KG1 (cell line): ENCODE results near the gene RNF43.

Experiments used
- DNase-seq: peaks from one replicate; lab custom pipeline; 2025; lab: John Stamatoyannopoulos, UW

Gene RNF43

GRCh38 chr17:58381124-58382035 lies 36.0 kb downstream of the RNF43 start:
- DNase-seq: no peak

- DNase-seq: no peak
Measured at GRCh38 chr17:58380207-58381123, 36.9 kb downstream of the RNF43 start.

- DNase-seq: no peak
Measured at GRCh38 chr17:58379511-58379824, 37.9 kb downstream of the RNF43 start.

DNA sequence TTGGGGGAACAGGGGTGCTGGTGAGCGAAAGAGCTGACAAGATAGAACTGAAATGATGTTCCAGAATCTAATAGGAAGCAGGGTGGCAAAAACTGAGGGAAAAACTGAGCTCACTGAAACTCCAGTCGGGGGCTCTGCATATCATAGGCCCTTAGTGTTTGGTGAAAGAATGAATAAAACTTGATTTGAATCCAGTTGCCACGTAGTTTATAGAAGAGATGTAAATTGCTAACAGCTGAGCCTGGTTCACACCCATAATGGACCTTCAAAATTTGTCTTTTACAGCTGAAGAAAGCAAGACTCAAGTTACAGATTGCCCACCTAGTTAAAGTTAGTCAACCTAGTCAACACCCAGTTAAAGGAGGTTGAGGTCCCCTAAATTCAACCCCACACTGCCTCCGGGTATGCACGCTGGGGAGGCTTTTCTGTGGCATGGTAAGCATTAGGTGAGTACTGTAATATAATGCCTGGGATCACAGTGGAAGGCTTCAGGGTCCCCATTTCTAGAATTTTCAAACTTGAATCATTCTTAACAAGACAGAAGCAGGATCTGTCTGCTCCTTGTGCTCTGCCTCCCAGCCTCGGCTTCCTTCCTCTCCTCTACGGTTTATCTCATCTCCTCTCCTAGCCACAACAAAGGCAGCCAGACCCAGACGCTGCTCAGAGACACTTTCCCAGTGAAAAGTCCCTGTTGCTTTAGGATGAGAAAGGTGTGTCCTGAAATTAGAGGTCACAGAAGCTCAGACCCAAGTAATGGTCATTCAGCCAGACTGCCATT lies 38.4 kb downstream of the RNF43 start:
- no peak for DNase-seq

DNA sequence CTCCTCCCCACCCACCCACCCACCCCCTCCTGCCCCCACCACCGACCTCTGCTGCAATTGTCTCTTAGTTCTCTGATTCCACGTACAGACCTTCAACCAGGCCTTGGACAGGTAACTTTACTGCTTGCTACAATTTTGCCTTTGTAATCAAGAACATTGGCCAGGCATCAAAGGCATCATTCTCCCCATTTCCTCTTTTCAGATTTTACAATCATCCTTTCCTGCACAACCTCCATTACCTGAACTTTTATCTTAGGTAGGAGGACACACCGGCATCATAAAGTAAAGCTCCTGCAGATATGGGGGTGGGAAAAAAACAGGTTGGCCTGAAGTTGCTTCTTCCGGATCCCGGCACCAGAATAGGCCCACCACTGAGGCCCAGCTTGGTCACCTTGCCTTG lies 39.7 kb downstream of the RNF43 start:
- no peak for DNase-seq

GRCh38 chr17:58377093-58377601 lies 40.2 kb downstream of the RNF43 start:
- DNase-seq: no peak

DNA sequence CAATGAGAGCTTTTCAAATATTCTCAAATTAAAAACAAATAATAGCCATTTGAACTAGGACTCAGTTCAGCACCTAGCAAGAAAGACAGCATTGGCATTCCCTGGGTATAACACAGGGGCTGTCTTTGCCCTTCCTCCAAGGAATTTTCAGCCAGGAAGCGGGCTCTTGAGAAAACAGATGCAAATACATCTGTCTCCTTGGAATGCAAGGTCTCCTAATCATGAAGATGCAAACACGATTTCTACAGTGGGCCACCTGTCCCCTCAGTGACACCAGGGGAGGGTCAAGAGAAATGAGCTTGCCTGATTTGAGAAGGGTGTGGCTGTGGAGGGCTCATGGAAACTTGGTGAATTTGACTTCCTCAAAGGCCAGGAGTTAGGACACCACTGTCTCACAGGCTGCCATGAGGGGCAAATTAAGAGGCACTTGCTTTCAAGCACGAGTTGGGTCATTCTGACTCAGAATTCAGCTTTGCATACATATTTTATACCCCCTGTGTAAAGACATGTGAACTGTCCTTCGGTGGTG lies 40.8 kb downstream of the RNF43 start:
- no peak for DNase-seq

GRCh38 chr17:58375811-58376210 lies 41.5 kb downstream of the RNF43 start:
- no peak for DNase-seq

GRCh38 chr17:58375256-58375655 lies 42.1 kb downstream of the RNF43 start:
- DNase-seq: no peak

GRCh38 chr17:58373923-58374322 lies 43.4 kb downstream of the RNF43 start:
- no peak for DNase-seq

DNA sequence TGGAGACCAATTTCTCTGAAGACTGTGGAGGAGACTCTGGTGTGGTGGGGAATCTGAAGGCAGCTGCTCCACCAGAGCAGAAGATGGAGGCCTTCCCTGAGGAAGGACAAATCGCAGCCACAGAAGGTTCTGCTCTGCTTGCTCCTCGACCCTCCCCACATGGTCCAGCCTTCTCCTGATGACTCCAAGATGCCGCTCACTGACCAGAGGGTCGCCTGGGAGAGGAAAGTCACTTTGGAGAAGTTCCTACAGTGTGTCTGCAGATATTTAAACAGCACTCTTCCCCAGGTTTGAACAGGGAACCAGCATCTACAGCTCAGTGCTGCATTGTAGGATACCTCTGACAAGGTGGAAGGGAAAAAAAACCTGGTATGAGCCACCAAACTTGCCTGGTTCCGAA lies 44.3 kb downstream of the RNF43 start:
- DNase-seq: no peak

- no peak for DNase-seq
Measured at GRCh38 chr17:58371300-58371950, 45.9 kb downstream of the RNF43 start.

DNA sequence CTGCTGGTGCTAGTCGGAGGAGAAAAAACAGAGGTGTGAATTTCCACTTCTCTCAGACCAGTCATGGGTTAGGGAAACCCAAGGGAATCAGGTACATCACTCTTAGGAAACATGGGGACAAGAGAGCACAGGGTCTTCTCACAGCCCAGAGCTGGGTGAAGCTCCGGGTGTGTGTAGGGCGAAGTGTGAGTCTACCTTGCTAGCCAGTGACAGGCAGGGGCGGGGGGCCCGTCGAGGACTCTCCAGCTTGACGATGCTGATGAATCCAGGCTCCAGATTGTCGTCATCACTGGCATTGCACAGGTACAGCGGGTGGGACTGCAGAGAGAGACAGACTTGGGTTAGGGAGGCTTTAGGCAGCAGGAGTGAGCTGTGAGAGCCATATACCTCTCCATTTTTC lies 46.6 kb downstream of the RNF43 start:
- no peak for DNase-seq

GRCh38 chr17:58370309-58370708 lies 47.0 kb downstream of the RNF43 start:
- DNase-seq: no peak

GRCh38 chr17:58369214-58370031 lies 47.9 kb downstream of the RNF43 start:
- no peak for DNase-seq

DNA sequence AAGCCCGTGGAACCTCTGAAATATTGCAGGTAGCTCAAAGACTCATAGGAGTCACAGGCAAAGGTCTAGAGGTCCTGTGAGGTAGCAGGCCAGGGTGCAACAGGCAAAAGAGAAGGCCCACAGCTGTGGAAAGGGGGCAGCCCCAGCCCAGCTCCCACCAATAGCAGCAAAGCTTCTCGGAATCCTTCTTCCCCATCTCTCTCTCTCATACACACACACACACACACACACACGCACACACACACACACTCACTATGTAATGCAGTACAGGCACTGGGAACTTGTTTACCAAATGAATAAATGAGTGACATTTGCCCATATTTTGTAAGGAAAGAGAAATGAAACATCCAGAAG lies 48.5 kb downstream of the RNF43 start:
- DNase-seq: no peak
